ENCODE results near the gene MUSK. TPM values are rescaled to one million over a fixed set of nuclear protein-coding genes. Genes with fewer than 3 reads are reported as not detected.

MUSK gene
- total RNA-seq, 1 experiment from 2014 or later = not detected

DNA sequence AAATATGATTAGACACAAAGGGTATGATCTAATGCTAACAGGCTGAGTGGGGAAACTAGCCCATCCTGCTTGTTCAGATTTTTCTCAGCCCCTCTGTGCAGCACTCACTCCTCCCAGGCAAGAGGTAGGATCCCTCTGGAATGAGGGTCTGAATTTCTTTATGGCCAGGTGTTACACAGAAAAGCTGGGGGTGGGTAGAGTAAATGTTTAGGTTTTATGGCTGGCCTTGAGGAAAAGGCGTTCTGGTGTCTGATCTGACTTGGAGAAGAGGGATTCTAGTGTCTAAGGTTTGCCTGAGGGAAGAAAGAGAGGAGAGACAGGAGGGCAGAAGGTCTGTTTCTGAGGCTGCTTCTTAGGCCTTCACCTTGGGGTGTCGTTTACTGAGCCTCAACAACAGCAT, 97.3 kb downstream of the MUSK start (continued):
- TF ChIP-seq, protein P1, sequence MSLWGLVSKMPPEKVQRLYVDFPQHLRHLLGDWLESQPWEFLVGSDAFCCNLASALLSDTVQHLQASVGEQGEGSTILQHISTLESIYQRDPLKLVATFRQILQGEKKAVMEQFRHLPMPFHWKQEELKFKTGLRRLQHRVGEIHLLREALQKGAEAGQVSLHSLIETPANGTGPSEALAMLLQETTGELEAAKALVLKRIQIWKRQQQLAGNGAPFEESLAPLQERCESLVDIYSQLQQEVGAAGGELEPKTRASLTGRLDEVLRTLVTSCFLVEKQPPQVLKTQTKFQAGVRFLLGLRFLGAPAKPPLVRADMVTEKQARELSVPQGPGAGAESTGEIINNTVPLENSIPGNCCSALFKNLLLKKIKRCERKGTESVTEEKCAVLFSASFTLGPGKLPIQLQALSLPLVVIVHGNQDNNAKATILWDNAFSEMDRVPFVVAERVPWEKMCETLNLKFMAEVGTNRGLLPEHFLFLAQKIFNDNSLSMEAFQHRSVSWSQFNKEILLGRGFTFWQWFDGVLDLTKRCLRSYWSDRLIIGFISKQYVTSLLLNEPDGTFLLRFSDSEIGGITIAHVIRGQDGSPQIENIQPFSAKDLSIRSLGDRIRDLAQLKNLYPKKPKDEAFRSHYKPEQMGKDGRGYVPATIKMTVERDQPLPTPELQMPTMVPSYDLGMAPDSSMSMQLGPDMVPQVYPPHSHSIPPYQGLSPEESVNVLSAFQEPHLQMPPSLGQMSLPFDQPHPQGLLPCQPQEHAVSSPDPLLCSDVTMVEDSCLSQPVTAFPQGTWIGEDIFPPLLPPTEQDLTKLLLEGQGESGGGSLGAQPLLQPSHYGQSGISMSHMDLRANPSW (CRISPR knock-in tag; conservative IDR thresholded peaks at IDR 0.05; ENCODE audit: low read depth) = no peak
- TF ChIP-seq, protein P2, sequence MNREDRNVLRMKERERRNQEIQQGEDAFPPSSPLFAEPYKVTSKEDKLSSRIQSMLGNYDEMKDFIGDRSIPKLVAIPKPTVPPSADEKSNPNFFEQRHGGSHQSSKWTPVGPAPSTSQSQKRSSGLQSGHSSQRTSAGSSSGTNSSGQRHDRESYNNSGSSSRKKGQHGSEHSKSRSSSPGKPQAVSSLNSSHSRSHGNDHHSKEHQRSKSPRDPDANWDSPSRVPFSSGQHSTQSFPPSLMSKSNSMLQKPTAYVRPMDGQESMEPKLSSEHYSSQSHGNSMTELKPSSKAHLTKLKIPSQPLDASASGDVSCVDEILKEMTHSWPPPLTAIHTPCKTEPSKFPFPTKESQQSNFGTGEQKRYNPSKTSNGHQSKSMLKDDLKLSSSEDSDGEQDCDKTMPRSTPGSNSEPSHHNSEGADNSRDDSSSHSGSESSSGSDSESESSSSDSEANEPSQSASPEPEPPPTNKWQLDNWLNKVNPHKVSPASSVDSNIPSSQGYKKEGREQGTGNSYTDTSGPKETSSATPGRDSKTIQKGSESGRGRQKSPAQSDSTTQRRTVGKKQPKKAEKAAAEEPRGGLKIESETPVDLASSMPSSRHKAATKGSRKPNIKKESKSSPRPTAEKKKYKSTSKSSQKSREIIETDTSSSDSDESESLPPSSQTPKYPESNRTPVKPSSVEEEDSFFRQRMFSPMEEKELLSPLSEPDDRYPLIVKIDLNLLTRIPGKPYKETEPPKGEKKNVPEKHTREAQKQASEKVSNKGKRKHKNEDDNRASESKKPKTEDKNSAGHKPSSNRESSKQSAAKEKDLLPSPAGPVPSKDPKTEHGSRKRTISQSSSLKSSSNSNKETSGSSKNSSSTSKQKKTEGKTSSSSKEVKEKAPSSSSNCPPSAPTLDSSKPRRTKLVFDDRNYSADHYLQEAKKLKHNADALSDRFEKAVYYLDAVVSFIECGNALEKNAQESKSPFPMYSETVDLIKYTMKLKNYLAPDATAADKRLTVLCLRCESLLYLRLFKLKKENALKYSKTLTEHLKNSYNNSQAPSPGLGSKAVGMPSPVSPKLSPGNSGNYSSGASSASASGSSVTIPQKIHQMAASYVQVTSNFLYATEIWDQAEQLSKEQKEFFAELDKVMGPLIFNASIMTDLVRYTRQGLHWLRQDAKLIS (CRISPR knock-in tag; IDR thresholded peaks at IDR 0.05; ENCODE audit: borderline replicate concordance) = no peak

DNA sequence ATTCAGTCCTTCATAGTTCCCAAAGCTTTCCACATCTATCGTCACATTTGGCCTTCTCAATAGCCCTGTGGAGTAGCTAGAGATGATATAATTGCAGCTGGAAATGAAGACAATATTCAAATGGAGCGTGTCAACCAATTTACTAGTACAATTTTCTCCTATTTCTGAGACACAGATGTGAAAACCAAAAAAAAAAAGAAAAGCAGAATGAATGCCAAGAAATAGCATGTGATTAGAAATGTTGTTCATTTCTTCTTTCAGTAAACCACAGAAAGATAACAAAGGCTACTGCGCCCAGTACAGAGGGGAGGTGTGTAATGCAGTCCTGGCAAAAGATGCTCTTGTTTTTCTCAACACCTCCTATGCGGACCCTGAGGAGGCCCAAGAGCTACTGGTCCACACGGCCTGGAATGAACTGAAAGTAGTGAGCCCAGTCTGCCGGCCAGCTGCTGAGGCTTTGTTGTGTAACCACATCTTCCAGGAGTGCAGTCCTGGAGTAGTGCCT, 99.0 kb downstream of the MUSK start:
- H3K27me3 Mint-ChIP-seq (ENCODE audit: low read depth) = no peaks in the 10 kb centered on the region
- DNase-seq (ENCODE audit: low spot score) = no peak

DNA sequence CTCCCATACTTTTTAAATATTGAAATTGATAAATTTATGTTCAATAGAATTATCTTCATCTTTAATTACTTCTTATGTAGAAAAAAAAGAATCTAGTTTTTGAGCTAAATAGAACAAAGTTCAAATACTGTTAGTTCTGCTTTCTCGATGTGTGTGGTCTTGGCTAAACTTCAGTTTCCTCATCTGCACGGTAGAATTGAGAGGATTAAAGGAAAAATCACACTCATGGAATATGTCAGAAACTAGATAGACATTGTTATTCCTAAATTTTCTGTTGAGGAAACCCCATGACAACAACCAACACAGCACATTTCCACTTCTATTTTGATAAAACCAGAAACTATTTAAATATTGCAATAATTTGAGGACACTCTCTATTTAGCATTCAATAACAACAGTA, 100.3 kb downstream of the MUSK start:
- H3K4me3 Mint-ChIP-seq = no peak overlapping the region
- CTCF ChIA-PET = no interaction called here
- POLR2A ChIA-PET = no interaction called here
- H3K9me3 Mint-ChIP-seq = no peaks in the 10 kb centered on the region
- no peaks in the 10 kb centered on the region for H3K36me3 Mint-ChIP-seq
- DNase-seq (ENCODE audit: low spot score) = no peak
- no peaks in the 10 kb centered on the region for H3K27me3 Mint-ChIP-seq (ENCODE audit: low read depth)
- no peaks in the 10 kb centered on the region for H3K4me1 Mint-ChIP-seq
- ATAC-seq = no peak
- H3K27ac Mint-ChIP-seq = no peak overlapping the region
- TF ChIP-seq, protein P3, sequence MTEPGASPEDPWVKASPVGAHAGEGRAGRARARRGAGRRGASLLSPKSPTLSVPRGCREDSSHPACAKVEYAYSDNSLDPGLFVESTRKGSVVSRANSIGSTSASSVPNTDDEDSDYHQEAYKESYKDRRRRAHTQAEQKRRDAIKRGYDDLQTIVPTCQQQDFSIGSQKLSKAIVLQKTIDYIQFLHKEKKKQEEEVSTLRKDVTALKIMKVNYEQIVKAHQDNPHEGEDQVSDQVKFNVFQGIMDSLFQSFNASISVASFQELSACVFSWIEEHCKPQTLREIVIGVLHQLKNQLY (CRISPR knock-in tag; IDR thresholded peaks at IDR 0.05) = no peak
- TF ChIP-seq CREM (CRISPR knock-in tag; IDR thresholded peaks at IDR 0.05) (no peak), SOX15 (CRISPR knock-in tag; IDR thresholded peaks at IDR 0.05) (no peak), ZNF671 (CRISPR knock-in tag; IDR thresholded peaks at IDR 0.05) (no peak), TCF7 (CRISPR knock-in tag; IDR thresholded peaks at IDR 0.05; ENCODE audit: low read depth) (no peak), NFATC4 (CRISPR knock-in tag; IDR thresholded peaks at IDR 0.05) (no peak), NR2C2 (CRISPR knock-in tag; IDR thresholded peaks at IDR 0.05) (no peak), ZNF121 (CRISPR knock-in tag; IDR thresholded peaks at IDR 0.05) (no peak), ZNF396 (CRISPR knock-in tag; IDR thresholded peaks at IDR 0.05; ENCODE audit: borderline replicate concordance) (no peak), KAT7 (CRISPR knock-in tag; IDR thresholded peaks at IDR 0.05; ENCODE audit: borderline replicate concordance) (no peak), NFYB (CRISPR knock-in tag; conservative IDR thresholded peaks at IDR 0.05; ENCODE audit: low read depth) (no peak), ESRRA (CRISPR knock-in tag; IDR thresholded peaks at IDR 0.05; ENCODE audit: borderline replicate concordance) (no peak), SMAD4 (CRISPR knock-in tag; IDR thresholded peaks at IDR 0.05) (no peak), NR1H2 (CRISPR knock-in tag; IDR thresholded peaks at IDR 0.05) (no peak)
- TF ChIP-seq, protein P1 (CRISPR knock-in tag; conservative IDR thresholded peaks at IDR 0.05; ENCODE audit: low read depth) = no peak

More for the DNA sequence above, 99.0 kb downstream of the MUSK start:
- ATAC-seq = no peak
- TF ChIP-seq, protein P2 (CRISPR knock-in tag; IDR thresholded peaks at IDR 0.05; ENCODE audit: borderline replicate concordance) = no peak
- no peak for TF ChIP-seq MYBL2 (CRISPR knock-in tag; IDR thresholded peaks at IDR 0.05)
- ChIA-PET POLR2A (no interaction called here), CTCF (no interaction called here)
- H3K27ac Mint-ChIP-seq = no peak overlapping the region
- H3K36me3 Mint-ChIP-seq = no peaks in the 10 kb centered on the region
- H3K4me1 Mint-ChIP-seq = no peaks in the 10 kb centered on the region
- H3K9me3 Mint-ChIP-seq = no peaks in the 10 kb centered on the region
- H3K4me3 Mint-ChIP-seq = no peak overlapping the region
